Cardiac fibroblast (primary cell): ENCODE measurements around the gene WDR4.
"Not testable (repeated sequence)": the region's sequence is repeated elsewhere in the genome, so short reads cannot be mapped to it uniquely, and the experiment has no call there.

Source experiments
- DNase-seq, 2 donors: peaks; one replicate each; pipeline versions ENCODE4 v3.0.0 to v3.0.0-alpha.2; 2010; ENCODE audit warnings: low read depth in 2 of 2
- H3K4me3 ChIP-seq, 2 donors: replicated peaks in 1 of 2; 1 replicate in 1 of 2; 2 replicates in 1 of 2; pipeline ENCODE4 v1.5.1; 2011; ENCODE audit warnings: low read depth in 2 of 2, low read length in 2 of 2, mild to moderate bottlenecking in 2 of 2, moderate library complexity in 1 of 2
- CTCF ChIP-seq: IDR thresholded peaks from one replicate; pipeline ENCODE4 v1.5.1; 2011; ENCODE audit warnings: low read depth, mild to moderate bottlenecking, low read length, inconsistent platforms

WDR4 gene

DNA sequence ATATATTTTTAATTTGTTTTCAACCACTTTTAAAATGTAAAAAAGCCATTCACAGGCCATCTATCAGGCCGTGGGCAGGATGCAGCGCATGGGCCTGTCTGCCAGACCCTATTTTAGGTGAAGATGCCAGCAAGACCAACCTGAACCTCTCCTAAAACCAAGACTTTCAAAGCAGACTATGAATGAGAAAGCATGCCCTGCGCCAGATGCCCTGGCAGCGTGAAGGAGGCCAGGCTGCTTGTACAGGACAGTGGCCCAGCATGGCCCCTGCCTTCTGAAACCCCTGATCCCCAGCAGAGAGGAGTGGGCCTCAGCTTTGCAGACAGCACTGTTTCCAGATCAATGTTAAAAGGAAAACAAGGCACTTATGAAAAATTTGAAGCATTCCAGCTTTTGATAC, 31.6 kb downstream of the WDR4 start:
- no peak for DNase-seq
- no peak overlapping the region for H3K4me3 ChIP-seq
- TF ChIP-seq CTCF: no peak

DNA sequence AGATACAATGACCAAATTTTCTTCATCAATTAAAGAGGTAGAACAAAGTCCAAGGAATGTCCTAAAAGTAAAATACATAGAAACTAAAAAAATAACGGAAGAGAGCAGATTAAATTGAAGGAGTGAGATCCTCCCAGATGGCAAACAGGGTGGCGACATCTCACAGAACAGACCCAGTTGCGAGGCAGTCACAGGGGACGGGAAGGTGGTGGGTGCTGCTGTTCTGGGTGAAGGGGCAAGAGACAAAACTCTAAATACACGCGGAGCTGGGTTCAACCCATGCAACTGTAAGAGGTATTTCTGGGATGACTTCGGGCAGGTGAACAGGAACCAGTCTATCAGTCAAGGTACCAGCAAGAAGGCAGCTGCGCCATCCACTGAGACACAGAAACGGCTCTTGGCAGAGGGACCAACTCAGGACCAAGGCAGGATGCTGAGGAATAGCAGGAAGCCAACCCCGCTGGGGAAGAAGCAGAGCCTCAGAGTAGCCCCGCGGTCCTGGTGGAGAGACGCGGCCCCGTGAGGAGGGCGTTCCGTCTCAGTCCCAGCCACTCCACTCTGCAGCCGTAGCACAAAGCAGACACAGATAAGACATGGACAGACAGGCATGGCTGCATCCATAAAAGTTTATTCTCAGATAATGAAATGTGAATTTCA, 32.2 kb downstream of the WDR4 start:
- no peak for DNase-seq
- no peak overlapping the region for H3K4me3 ChIP-seq
- TF ChIP-seq CTCF: no peak

- DNase-seq: no peak
- H3K4me3 ChIP-seq: no peak overlapping the region
- TF ChIP-seq CTCF: no peak
Observed at GRCh38 chr21:42846221-42846620, 33.1 kb downstream of the WDR4 start.

GRCh38 chr21:42845296-42845965, 33.9 kb downstream of the WDR4 start:
- TF ChIP-seq CTCF: no peak
- peak in 1 of 2 donors; percentile 17 for DNase-seq

DNA sequence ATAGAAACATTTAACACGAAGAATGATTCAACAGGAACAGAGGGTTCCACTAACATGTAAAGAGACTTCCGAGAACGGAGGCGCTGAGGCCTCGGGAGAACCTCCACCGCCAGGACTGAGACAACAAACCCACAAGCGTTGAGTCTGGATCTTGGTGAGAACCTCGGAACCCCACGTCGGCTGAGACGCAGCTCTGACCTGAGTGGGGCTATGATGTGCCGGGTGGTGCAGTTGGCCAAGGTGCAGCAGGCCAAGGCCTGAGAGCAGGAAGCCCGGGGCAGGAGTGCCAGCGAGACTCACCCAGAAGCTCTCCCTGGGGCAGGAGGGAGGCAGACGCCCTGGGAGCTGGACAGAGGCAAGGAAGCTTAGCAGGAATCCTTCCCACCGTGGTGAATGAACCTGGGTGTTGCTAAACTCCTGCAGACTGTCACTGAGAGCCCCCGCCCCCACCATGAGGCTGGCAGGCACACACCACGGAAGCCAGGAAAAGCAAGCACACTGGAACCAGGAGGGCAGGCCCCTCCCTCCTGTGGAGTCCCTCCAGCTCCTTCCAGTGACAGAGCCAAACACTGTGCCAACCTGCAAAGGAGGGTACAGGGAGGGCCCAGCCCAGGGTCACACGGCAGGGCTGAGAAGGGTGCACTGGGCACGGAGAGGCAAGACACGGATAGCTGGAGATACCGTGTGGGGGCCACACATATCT, 34.8 kb downstream of the WDR4 start:
- no peak overlapping the region for H3K4me3 ChIP-seq
- no peak for TF ChIP-seq CTCF
- DNase-seq: no peak

More at GRCh38 chr21:42845296-42845965, 33.9 kb downstream of the WDR4 start:
- no peak overlapping the region for H3K4me3 ChIP-seq

DNA sequence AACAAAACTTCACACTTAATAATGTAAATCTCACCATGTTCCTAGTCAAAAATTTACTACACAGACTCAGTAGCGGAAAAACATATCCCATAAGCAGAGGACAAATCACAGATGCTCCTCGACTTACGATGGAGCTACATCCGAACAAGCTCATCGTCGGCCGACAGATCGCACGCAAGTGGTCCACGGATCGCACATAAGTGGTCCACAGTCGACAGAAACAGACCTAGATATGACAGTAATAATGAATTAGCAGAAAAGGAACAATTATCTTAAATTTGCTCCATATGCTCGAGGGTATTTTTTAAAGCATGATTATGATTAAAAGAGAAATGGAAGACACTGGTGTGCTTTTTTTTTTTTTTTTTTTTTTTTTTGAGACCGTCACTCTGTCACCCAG, 36.3 kb downstream of the WDR4 start:
- TF ChIP-seq CTCF: no peak
- no peak overlapping the region for H3K4me3 ChIP-seq
- no peak for DNase-seq

GRCh38 chr21:42841916-42842655, 37.3 kb downstream of the WDR4 start:
- not testable (repeated sequence) for DNase-seq, H3K4me3 ChIP-seq
